HepG2 (cell line): ENCODE results near the gene BOD1L1. TPM values are rescaled to one million over a fixed set of nuclear protein-coding genes. Genes with fewer than 3 reads are reported as not detected.

Source experiments
- GATAD2A ChIP-seq: IDR thresholded peaks from 2 replicates; pipeline ENCODE4 v1.6.1; 2016
- HNRNPUL1 ChIP-seq: fragments of 200-400 bp; formaldehyde crosslinking; IDR thresholded peaks from 2 replicates; pipeline ENCODE4 v1.6.1; 2017; ENCODE audit warnings: low read depth, mild to moderate bottlenecking, low read length, moderate library complexity
- HOXA9 ChIP-seq: sonication (generic); formaldehyde crosslinking; IDR thresholded peaks from 2 replicates; pipeline ENCODE4 v1.8.1; 2022; ENCODE audit warnings: missing genetic modification reagents, mild to moderate bottlenecking, moderate library complexity, borderline replicate concordance
- LCORL ChIP-seq, 2 experiments: fragments of 450-650 bp in 1 of 2; sonication (generic) in 1 of 2; formaldehyde crosslinking in 1 of 2; IDR thresholded peaks; 2 replicates each; pipeline versions ENCODE4 v1.5.0 to v1.6.1; 2017 to 2020; ENCODE audit warnings: antibody characterized with exemption in 1 of 2, missing genetic modification reagents in 1 of 2
- PHF20 ChIP-seq: sonication (generic); formaldehyde crosslinking; IDR thresholded peaks from 2 replicates; pipeline ENCODE4 v1.5.0; 2020; ENCODE audit warnings: mild to moderate bottlenecking, missing genetic modification reagents
- TARDBP ChIP-seq: sonication (generic); formaldehyde crosslinking; IDR thresholded peaks from 2 replicates; pipeline ENCODE4 v1.8.0; 2022; ENCODE audit warnings: mild to moderate bottlenecking, missing genetic modification reagents
- U2AF2 ChIP-seq: fragments of 200-400 bp; formaldehyde crosslinking; IDR thresholded peaks from 2 replicates; pipeline ENCODE4 v1.6.1; 2017; ENCODE audit warnings: low read depth, mild to moderate bottlenecking, low read length
- ZNF180 ChIP-seq: sonication (generic); formaldehyde crosslinking; IDR thresholded peaks from 2 replicates; pipeline ENCODE4 v1.4.0; 2020; ENCODE audit warnings: low read depth, missing genetic modification reagents, borderline replicate concordance
- ZNF646 ChIP-seq: sonication (generic); formaldehyde crosslinking; IDR thresholded peaks from 2 replicates; pipeline ENCODE4 v1.9.0; 2021; ENCODE audit warnings: mild to moderate bottlenecking, missing genetic modification reagents
- ZNF780A ChIP-seq: sonication (generic); formaldehyde crosslinking; IDR thresholded peaks from 2 replicates; pipeline ENCODE4 v1.8.0; 2022; ENCODE audit warnings: mild to moderate bottlenecking, missing genetic modification reagents, moderate library complexity
- polyA plus RNA-seq, 8 experiments: library from polyadenylated mRNA; depleted of rRNA in 3 of 8; stranded (reverse) in 7 of 8; unstranded in 1 of 8; fragments of >200 nt; fragmentation: Illumina TruSeq in 4 of 8; extraction: Trizol in 4 of 8; gene quantifications; 2 replicates each; pipeline versions ENCODE4 v1.2.1 to v1.2.3, GENCODE V29; 2011 to 2016; ENCODE audit warnings: low read depth in 4 of 8, missing spikeins in 1 of 8, mixed read lengths in 1 of 8; ENCODE audit not compliant: insufficient read depth in 1 of 8
- total RNA-seq, 5 experiments: library from RNA; depleted of rRNA; stranded (reverse); fragments of >200 nt; fragmentation: Illumina TruSeq; extraction: Trizol; gene quantifications; 2 replicates each; pipeline ENCODE4 v1.2.3, GENCODE V29; 2016; ENCODE audit warnings: low read depth in 1 of 5
- TF ChIP-seq, protein P1 (sequence below): sonication (generic); formaldehyde crosslinking; IDR thresholded peaks from one replicate; pipeline ENCODE4 v1.5.1; 2020; ENCODE audit warnings: mild to moderate bottlenecking, missing genetic modification reagents; ENCODE audit errors: not compliant biosample characterization

Gene BOD1L1
- total and polyA plus RNA-seq, 2 of the 13 experiments (the other 11 are each of a cell fraction or from before 2014, with no cell fraction given), result 11.7 to 17.9 TPM

DNA sequence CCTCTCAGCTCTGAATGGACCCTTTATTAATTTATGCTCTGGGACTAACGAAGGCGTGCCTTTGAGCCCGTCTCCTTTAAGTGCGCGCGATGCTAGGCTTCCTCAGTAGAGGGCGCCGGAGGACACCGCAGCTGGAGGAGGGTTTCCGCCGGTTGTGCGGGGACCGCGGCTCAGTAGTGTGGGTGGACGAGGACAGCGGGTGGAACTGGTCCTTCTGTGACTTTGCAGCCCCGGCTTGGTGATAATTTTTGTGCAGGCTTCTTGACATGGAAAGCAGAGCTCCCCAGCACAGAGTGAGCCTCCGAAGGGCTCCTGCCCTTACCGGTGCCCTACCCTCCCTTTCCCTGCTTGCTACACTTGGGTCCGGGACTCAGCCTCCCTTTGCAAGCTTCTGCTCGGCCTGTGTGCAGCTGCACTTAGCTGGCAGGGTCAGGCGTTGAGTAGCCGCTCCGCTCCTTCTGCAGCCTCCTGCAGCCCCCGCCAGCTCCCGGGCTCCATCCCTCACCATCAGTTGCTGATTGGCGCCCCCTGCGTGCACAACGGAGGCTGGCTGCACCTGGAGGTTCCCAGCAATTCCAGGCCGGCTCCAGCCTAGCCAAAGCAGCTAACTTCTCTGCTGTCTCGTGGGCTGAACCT, 26.8 kb upstream of the BOD1L1 start (continued):
- TF ChIP-seq ZNF180 (CRISPR knock-in tag) (no peak), TARDBP (CRISPR knock-in tag) (no peak), U2AF2 (no peak), ZNF780A (CRISPR knock-in tag) (no peak), HOXA9 (CRISPR knock-in tag) (no peak), HNRNPUL1 (no peak), ZNF646 (CRISPR knock-in tag) (no peak), PHF20 (peak; percentile 31; the same call in 1 of the 2 replicates), GATAD2A (CRISPR knock-in tag) (no peak), LCORL (IDR thresholded peaks at IDR 0.05) (no peak), LCORL (CRISPR knock-in tag; IDR thresholded peaks at IDR 0.05) (0 out of 2 replicates have a peak, but pooled peaks have one; percentile 52)
- TF ChIP-seq, protein P1, sequence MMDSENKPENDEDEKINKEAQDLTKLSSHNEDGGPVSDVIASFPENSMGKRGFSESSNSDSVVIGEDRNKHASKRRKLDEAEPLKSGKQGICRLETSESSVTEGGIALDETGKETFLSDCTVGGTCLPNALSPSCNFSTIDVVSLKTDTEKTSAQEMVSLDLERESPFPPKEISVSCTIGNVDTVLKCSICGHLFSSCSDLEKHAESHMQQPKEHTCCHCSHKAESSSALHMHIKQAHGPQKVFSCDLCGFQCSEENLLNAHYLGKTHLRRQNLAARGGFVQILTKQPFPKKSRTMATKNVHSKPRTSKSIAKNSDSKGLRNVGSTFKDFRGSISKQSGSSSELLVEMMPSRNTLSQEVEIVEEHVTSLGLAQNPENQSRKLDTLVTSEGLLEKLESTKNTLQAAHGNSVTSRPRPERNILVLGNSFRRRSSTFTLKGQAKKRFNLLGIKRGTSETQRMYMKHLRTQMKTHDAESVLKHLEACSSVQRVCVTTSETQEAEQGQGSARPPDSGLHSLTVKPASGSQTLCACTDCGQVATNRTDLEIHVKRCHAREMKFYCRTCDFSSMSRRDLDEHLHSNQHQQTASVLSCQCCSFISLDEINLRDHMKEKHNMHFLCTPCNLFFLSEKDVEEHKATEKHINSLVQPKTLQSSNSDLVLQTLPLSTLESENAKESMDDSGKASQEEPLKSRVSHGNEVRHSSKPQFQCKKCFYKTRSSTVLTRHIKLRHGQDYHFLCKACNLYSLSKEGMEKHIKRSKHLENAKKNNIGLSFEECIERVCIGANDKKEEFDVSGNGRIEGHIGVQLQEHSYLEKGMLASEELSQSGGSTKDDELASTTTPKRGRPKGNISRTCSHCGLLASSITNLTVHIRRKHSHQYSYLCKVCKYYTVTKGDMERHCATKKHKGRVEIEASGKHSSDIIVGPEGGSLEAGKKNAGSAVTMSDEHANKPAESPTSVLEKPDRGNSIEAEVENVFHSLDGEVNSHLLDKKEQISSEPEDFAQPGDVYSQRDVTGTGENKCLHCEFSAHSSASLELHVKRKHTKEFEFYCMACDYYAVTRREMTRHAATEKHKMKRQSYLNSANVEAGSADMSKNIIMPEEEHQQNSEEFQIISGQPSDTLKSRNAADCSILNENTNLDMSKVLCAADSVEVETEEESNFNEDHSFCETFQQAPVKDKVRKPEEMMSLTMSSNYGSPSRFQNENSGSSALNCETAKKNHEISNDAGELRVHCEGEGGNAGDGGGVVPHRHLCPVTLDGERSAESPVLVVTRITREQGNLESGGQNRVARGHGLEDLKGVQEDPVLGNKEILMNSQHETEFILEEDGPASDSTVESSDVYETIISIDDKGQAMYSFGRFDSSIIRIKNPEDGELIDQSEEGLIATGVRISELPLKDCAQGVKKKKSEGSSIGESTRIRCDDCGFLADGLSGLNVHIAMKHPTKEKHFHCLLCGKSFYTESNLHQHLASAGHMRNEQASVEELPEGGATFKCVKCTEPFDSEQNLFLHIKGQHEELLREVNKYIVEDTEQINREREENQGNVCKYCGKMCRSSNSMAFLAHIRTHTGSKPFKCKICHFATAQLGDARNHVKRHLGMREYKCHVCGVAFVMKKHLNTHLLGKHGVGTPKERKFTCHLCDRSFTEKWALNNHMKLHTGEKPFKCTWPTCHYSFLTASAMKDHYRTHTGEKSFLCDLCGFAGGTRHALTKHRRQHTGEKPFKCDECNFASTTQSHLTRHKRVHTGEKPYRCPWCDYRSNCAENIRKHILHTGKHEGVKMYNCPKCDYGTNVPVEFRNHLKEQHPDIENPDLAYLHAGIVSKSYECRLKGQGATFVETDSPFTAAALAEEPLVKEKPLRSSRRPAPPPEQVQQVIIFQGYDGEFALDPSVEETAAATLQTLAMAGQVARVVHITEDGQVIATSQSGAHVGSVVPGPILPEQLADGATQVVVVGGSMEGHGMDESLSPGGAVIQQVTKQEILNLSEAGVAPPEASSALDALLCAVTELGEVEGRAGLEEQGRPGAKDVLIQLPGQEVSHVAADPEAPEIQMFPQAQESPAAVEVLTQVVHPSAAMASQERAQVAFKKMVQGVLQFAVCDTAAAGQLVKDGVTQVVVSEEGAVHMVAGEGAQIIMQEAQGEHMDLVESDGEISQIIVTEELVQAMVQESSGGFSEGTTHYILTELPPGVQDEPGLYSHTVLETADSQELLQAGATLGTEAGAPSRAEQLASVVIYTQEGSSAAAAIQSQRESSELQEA (CRISPR knock-in tag), result no peak
